Left hindlimb (tissue), 1 donor: Measurements from ENCODE around the gene HUWE1.

ENCODE experiments used
- DNase-seq: peaks from one replicate; pipeline ENCODE4 v3.0.0-alpha.2; 2018

HUWE1 gene

DNA sequence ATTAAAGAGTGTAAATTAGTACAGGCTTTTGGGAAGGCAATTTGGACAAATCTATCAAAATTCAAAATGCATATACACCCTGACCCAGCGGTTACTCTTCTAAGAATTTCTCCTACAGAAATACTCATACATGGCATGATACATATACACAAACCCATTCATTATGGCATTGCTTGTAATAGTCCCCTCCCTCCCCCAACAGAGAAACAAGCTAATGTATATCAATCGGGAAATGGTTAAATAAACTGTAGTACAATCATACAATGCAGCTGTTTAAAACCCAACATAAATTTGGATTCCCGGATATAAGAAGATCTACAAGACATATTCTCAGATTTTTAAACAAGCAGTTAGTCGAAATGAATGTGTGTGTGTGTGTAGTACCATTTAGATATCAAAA is 808 bp downstream of the HUWE1 start:
- no peak for DNase-seq

DNA sequence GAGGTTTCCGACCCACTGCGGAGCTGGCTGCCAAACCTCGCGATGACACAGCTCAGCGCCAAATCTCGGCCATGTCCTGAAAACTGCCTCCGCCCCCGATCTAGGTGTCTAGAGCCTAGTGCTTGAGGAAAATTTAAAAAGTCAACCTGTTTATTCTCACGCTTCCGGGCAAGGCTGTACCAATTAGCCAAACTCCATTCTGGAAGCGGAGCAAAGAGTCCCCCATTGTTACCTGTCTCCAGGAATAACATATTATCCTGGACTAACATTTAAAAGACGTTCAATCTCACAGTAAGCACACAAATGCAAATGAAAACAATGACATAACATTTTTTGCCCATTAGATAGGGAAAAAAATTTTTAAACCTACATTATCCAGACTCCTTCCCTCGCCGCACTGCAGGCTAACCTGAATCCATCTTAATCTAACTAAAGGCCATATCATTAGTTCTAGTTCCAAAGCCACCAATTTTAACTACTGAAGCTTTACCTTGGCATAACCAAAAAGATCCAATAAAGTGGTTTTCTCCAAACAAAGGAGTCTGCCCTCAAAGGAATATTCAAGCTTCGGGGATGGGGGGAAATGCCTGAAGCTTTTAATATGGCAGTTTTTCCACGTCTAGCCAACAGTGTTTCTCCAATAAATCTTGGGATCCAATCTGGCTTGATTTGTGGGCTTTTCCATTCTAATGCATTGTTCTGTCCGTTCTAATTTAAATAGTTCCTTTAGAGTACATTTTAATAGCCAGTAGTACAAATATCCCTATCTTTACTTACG is 1.9 kb downstream of the HUWE1 start:
- no peak for DNase-seq

DNA sequence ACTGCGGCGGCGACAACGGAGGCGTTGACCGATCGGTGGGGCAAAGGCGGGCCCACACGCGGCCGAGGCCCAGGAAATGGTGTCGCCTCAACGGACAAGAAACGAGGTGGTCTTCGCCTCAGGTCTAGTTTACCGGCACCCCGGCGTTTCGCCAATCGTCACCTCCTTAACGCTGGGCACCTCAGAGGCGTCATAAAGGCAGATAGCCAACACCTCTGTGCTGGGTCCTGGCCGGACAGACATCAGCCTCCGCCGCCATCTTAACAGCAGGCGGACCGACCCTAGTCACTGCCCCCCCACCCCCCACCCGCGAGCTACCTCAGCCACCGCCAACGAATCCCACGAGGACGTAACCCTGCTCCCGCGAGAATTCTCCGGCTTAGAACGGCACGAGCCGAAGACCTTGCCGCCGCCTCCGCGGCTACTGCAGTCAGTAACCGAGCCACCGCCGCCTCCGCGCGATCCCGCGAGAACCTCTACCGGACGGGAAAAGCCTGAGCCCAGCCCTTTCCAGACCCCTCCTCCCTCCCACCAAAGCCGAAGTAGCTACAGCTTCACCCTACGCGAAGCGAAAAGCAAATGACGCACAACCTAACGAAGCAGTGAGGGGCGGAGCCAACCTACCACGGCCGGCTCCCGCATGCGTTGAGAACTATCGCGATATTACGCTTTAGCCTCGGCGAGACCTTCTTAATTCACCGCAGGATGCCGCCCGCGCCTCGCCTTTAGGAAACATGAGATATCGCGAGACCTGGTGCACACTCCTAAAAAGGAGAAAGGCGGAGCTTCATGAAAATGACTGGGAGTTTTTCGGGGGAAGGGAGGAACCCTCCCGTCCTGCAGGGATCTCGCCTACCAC is 2.7 kb downstream of the HUWE1 start:
- peak; percentile 95 for DNase-seq

DNA sequence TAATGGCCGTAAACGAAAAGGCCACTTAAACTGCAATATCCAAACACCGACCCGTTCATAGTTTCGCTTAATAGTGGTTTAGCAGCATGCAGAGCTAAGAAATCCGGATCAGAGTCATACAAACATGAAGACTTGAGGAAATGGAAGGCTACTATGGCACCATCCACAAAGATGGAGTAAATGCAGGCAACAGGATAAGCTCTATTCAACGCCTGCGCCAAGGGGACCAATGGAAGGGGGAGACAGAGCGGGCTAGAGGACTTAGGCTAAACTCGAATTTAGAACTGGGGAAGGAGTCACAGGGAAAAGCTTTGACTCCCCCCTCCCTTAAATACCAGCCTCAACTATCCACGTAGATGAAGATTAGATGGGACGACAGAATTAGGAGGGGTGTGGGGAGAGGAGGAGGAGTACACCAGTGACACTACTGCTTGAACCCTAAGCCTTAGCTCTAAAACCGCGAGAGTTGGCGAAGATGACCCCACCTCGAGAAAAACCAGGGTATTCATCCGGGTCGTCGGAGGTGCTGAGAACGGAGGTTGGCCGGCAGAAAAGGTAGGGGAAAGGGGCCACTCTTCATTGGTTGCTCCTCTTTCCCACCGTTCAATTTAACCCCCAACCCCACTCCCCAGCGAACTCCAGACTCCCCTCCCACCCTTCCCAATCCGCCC is 3.5 kb downstream of the HUWE1 start:
- peak; percentile 57 for DNase-seq

DNA sequence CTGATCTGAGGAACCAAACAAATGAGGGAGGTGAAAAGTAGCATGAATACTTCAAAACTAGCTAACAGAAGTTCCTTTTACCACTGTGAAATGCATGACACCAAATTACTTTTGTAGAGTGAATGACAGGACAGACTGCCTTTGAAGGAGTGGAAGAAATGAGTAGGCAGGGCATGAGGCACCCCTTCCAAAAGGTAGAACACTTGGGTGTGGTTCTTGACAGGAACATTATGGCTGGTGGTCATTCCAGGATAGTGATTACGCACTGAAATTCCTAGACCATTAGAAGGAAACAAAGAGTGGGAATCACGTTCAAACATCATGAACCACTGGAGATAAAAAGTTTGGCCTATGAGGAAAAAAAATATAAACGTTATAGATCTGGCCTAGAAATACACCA is 4.9 kb downstream of the HUWE1 start:
- no peak for DNase-seq

DNA sequence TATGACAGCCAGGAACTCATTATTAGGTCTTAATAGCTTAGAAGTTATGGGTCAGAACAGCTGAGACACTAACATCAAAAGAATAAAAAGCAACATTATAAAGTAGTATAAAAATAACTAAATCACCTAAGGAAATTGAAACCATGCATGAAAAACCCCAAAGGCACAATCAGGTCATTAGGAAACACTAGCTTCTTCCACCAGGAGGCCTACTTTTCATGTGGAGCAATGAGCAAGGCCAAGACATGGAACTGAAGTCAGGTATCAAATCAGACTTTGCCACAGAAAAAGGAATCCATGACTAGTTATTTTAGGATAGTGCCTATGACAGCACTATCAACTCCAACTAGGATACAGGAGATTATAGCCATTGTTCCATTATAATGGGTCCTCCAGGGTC is 7.9 kb downstream of the HUWE1 start:
- DNase-seq = no peak

DNA sequence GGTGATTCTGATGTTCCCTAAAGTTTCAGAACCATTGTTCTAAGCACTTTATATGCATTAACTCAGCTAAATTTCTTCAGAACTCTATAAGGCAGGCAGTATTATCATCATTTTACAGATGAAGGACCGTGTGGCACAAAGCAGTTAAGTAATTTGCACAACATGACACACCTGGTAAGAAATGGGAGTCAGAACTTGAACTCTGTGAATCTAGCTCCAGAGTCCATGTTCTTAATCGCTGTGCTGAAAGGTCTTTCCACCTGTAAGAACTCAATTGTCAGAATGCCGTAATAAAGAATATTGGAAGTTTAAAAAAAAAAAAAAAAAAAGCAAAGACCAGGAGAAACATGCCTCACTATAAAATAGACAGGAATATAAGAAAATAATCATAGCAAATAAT is 9.2 kb downstream of the HUWE1 start:
- no peak for DNase-seq

DNA sequence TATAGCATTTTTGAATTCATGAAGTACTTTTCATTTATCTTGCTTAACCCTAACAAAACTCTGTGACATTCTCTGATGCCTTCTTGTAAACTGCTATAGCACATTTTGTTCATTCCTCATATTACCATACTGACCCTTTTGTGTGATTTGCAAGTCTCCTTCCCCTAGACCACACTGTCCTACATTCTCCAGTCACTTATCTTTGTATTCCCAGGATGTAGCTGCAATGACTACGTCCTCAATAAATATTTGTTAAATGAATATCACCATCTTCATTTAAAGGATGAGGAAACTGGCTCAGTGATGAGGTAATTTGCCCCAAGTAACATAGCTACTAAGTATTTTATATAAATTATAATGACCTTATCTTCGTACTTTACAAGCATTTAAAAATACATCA is 11.9 kb downstream of the HUWE1 start:
- no peak for DNase-seq

DNA sequence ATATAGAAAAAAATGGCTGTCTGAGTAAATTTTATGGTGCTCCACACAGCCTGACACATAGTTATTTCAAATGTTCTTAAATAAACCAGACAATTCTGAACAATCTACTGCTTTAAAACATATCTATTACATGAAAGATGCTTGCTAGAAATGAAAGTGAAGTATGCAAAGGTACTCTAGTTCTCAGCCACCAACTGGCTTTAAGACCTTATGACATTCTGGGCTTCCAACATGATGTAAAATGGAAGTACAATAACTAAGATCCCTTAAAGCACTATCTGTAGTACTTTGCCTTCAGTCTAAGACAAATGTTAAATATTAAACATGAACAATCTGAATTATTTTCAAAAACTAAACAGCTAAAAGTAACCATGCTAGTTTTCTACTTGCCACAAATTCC is 17.3 kb downstream of the HUWE1 start:
- no peak for DNase-seq

DNA sequence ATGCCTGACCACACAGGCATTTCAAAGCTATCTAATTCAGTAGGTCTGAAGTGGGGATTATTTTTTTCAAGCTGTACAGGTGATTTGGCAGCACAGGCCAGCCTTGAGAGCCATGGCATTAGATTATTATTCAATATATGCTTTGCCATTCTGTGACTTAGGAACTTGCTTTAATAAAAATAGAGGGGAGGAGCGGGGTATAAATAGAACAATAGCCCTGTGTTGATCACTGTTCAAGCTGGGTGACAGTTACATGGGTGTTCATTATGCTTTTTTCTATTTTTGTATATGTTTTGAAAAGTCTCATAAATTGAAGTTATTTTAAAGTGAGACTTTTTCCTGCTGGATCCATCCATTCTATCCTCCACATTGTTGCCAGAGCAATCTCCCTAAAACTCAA is 20.3 kb downstream of the HUWE1 start:
- no peak for DNase-seq

DNA sequence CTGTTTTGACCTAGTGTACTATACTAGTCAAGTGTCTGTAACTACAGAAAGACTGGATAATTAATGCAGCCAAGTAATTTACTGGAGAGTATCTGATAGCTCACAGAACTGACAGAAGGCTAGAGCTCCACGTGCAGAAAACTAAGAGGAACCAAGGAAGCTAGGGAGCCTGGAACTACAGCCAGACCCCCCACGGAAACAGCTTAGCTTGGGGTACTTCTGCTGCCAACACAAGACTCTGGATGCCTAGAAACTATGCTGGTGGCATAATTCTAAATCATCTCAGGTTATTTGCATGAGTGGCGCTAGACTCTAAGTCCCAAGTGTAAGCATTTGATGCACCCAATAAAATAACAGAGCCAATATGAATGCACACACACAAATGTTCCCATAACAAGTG is 26.5 kb downstream of the HUWE1 start:
- DNase-seq = no peak

DNA sequence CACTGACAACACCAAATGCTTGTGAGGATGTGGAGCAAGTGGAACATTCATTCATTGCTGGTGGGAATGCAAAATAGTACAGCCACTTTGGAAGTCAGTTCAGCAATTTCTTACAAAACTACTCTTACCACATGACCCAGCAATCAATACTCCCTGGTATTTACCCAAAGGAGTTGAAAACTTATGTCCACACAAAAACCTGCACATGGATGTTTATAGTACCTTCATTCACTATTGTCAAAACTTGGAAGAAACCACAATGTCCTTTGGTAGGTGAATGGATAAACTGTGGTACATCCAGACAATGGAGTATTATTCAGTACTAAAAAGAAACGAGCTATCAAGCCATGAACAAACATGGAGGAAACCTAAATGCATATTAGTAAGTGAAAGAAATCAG is 27.5 kb downstream of the HUWE1 start:
- no peak for DNase-seq

DNA sequence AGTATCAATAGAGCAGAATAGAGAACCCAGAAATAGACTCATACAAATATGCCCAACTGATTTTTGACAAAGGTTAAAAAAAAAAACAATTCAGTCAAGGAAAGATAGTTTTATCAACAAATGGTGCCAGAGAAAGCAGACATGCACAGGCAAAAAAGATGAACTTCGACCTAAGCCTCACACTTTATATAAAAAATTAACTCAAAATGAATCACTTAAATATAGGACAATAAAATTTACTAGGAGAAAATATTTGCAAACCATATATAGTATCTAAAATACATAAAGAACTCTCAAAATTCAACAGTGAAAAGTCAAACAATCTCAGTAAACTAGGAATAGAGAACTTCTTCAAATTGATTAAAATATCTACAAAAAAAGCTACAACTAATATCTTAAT is 29.7 kb downstream of the HUWE1 start:
- no peak for DNase-seq

DNA sequence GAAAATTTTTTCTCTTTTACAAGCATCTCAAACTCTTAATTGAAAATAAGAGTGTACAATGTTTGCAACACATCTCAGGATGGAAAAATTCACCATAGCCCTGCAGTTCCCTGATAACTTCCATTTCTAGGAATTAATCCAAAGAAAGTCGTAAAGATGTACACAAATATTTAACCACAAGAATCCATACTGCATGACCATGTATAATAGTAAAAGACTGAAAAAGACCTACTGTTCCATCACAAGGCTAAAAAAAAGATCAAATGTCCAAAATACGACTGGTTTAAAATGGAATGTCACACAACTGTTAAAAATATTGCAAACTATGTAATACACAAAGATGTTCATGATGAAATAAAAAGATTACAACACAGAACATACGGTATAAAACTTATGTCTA is 32.1 kb downstream of the HUWE1 start:
- no peak for DNase-seq

DNA sequence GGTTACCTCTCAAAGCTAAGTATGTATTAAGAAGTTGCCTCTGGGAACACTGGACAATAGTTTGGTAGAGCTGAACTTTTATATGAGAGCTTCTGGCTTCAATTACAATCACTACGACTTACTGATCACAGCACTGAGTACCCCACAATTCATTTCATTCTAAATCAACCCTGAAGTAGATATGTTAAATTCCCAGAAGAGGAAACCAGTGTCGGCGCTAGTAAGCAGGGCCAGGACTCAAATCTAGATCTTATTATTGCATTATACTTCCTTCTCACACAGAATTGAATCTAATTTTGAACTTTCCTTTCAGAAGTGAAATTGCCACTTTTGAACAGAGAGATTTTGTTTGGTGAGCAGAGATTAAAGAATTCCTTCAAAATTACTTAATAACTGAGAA is 41.8 kb downstream of the HUWE1 start:
- DNase-seq = no peak

DNA sequence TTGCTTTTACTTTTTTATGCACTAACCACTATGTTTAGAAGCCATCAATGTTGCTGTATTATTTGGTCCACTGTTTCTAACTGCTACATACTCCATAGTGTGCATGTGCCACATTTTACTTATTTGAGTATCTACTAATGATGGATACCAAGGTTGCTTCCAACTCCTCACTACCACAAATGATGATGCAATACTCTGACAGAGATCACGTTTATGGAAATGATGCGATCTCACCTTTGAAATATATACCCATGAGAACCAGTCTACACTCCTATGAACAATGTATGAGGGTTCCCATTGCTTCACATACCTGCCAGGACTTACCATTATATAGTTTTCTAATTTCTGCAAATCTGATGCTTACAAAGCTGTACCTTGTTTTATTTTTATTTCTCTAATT is 44.2 kb downstream of the HUWE1 start:
- DNase-seq = no peak

DNA sequence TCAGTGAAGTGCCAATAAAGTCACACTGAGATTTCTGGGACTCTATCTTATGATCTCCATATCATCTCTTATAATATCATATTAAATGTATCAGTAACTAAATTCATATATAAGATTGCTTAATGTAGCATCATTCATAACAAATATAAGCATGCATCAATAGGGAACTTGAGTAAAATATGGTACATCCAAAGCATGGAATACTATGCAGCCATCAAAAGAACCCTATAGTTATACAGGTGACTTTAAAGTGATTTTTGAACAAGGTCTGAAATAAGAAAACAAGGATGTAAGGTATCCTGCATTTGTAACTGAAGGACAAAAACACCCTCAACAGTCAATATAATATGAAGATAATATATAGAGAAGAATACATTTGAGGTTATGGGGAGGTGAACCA is 47.3 kb downstream of the HUWE1 start:
- DNase-seq = no peak

DNA sequence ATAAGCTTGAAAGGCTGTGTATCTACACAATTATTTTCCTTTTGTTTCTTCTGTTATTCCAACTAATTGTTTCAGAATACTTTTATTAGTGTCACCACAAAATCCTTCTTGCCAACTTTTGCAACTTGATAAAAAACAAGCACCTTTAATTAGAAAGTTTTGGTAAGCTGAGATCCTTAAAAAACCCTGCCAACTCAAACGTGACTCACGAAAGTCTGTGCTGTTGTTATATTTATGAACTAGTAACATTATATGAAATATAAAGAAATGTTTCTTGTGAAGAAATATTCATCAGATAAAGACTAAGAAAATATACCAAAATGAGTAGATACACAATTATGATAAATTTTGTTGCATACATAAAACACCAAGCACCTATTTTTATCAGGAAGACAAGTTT is 49.0 kb downstream of the HUWE1 start:
- no peak for DNase-seq

DNA sequence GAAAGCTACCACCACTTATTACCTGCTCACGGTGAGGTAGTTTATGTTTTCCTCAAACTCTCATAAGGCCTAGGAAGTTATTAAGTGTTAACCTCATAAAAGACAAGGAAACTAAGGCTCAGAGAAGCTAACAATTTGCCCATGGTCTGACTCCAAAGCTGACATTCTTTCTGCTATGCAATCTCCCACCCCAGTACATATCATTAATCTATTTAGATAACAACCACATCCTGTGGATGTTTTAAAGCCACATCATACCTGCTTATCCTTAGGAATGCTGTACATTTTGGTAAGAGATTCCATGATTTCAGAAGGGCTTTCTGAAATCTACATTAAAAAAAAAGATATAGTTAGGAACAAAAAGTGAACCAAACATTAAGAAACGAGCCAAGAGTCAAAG is 55.4 kb downstream of the HUWE1 start:
- DNase-seq = no peak

DNA sequence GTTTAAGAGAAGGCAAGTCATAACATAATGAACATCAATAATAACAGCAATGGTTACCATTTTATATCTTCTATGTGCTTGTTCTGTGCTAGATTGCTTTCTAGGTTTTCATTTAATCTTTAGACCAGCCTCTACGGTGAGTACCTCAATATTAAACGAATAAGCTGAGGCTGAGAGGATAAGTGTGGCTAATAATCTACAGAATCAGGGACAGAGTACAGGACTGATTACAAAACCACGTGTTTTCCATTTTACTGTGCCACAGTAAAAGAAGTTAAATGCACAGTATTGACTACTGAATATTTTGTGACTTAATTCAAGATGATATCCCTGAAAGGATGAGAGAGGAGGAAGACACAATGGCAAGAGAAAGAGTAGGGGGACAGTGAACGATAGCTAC is 56.3 kb downstream of the HUWE1 start:
- DNase-seq = no peak

DNA sequence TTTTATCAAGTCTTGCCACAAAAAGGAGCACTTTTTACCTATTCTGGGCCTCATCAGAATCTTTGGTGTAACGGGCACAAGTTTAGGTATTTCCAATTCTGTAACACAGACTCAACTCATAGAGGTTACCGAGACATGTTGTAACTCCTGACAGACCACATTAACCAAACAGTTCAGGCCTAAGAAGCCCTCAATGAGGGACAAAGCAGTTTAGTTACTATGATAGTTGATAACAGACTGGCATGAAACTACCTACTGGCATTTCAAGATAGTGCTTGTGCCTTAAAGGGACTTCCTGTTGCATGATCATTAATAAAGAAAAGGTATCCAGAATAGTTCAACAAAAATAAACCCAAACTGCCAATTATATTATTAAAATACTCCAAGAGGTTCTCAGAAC is 64.1 kb downstream of the HUWE1 start:
- no peak for DNase-seq

DNA sequence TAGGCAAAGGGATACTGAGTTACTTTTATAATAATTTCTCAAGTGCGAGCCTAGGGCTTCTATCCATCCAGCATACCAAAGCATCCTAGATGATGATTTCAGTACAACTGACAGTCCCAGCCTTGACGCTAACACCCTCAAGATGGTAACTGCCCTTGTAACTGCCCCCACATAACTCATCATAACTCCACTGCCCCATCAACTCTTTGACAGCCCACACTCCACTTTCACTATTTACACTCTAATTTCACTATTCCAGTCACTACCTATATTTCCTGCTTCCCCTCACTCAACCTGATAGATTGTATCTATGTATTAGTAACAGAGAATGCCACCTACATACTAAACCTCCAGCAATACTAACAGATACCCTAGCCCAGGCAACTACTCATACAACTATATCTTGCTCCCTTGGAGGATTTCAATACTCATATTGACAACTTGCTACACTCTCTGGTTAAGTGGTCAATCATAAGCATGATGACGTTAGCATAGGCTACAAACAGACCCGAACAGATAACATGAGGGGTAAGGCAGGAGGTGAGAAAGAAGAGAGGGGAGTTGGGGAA is 65.0 kb downstream of the HUWE1 start:
- no peak for DNase-seq

DNA sequence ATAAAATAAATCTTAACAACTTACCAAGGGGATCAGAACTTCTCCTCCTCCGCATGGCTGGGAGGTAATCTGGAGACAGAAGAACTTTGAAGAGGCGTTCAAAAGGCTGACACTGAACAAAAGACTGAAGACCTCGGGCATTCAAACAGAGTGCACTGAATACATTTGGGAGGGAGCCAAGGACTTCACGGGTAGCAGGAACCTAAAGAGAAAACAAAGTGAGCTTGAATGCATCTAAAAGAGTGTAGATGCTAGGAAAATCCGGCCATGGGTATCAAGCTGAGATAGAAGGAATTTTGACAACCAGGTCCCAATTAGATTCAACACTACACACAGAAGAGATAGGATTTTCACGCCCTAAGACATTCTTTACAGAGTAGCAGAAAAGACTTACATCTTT is 69.6 kb downstream of the HUWE1 start:
- no peak for DNase-seq

DNA sequence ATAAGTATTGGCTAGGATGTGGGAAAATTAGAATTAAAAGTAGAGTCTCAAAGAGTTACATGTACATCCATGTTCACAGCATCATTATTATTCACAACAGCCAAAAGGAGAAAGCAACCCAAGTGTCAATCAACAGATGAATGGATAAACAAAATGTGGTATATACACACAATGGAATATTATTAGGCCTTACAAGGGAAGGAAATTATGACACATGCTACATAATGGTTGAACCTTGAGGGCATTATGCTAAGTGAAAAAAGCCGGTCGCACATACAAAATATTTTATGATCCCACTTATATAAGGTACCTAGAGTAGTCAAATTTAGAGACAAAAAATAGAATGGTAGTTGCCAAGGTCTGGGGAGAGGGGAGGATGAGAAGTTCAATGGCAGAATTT is 80.1 kb downstream of the HUWE1 start:
- DNase-seq = no peak
